Activated T-cell treated with anti-CD3 and anti-CD28 coated beads, Interleukin-2, amount 50 U/mL, for 24 hours (primary cell): ENCODE measurements around the gene CENPT.
A peak's percentile ranks its signal among the peaks of the same experiment; 100 is the strongest.
"Not testable (repeated sequence)": the region's sequence is repeated elsewhere in the genome, so short reads cannot be mapped to it uniquely, and the experiment has no call there.

ENCODE experiments used
- DNase-seq: peaks from one replicate; pipeline ENCODE4 v3.0.0-alpha.2; 2020
- H3K27ac Mint-ChIP-seq: 2 replicates; pipeline ENCODE4 v1.8.0; 2020; ENCODE audit warnings: mild to moderate bottlenecking, mixed read lengths
- H3K27me3 Mint-ChIP-seq: 2 replicates; pipeline ENCODE4 v1.8.0; 2020; ENCODE audit warnings: mixed read lengths
- H3K36me3 Mint-ChIP-seq: 2 replicates; pipeline ENCODE4 v1.8.0; 2020; ENCODE audit warnings: low read depth, mixed read lengths
- H3K4me1 Mint-ChIP-seq: 2 replicates; pipeline ENCODE4 v1.8.0; 2020; ENCODE audit warnings: low read depth, mixed read lengths
- H3K4me3 Mint-ChIP-seq: 2 replicates; pipeline ENCODE4 v1.8.0; 2020; ENCODE audit warnings: mild to moderate bottlenecking, moderate library complexity, mixed read lengths
- H3K9me3 Mint-ChIP-seq: 2 replicates; pipeline ENCODE4 v1.8.0; 2020; ENCODE audit warnings: mixed read lengths

The CENPT gene

DNA sequence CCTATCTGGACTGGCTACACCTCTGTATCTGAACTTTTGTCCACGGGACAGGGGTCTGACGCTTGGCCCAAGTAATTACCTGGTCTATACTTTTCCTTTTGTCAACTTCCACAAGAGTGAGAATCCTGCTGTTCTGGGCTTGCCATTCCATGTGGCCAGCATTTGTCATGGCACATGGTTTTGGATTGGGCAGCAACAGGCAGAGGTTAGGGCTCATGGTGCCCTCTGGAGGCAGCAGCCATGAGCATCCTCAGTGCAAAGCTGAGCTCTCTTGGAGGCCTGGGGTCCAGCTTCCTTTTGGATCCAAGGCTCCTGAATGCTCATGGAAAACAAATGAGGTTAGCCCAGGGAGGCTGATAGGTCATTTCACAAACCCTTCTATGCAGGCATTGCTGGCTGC, 17.8 kb upstream of the CENPT start:
- DNase-seq = no peak
- Mint-ChIP-seq H3K36me3 (peaks cover 77% of the 10 kb centered on the region), H3K4me3 (no peak overlapping the region), H3K4me1 (peaks cover 8% of the 10 kb centered on the region), H3K27me3 (no peaks in the 10 kb centered on the region), H3K27ac (no peak overlapping the region), H3K9me3 (no peaks in the 10 kb centered on the region)

DNA sequence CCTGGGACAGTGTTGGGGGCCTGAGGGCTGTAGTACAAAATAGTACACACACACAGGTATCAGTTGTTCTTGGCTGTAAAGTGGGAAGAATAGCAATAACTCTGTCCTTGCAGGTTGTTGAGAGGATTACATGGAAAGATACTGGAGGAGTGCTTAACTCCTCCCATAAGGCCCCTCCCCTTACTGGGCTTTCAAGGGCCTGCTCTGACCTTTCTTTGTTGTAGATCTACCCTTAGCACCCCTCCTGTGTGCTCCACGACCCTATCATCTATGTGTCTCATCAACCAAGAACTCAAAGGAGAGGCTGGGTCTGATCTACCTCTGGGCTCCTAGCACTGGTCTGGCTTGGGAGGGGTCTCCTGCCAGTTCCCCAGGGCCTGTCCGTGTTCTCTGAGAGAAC, 17.1 kb upstream of the CENPT start:
- Mint-ChIP-seq H3K9me3 (no peaks in the 10 kb centered on the region), H3K27ac (peak overlapping the region; percentile 51), H3K27me3 (no peaks in the 10 kb centered on the region), H3K4me3 (no peak overlapping the region), H3K4me1 (peaks cover 8% of the 10 kb centered on the region), H3K36me3 (peaks cover 77% of the 10 kb centered on the region)
- DNase-seq = no peak

DNA sequence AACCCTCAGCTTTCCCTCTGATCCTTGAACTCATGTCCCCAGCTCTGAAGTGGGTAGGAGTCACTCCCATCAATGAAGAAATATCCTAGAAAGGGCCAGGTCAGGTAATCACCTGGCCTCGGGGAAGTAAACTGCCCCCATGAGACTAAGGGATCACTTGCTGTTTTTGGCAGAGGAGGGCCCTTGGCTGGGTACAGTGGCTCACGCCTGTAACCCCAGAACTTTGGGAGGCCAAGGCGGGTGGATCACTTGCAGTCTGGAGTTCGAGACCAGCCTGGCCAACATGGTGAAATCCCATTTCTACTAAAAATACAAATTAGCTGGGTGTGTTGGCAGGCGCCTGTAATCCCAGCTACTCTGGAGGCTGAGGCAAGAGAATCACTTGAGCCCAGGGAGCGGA, 16.6 kb upstream of the CENPT start:
- not testable (repeated sequence) for H3K9me3 Mint-ChIP-seq

GRCh38 chr16:67862623-67863583, 15.4 kb upstream of the CENPT start:
- peaks cover 75% of the 10 kb centered on the region for H3K36me3 Mint-ChIP-seq
- H3K27ac Mint-ChIP-seq = peak overlapping the region; percentile 50
- DNase-seq = no peak
- no peak overlapping the region for H3K4me3 Mint-ChIP-seq
- H3K4me1 Mint-ChIP-seq = peaks cover 13% of the 10 kb centered on the region
- no peaks in the 10 kb centered on the region for H3K9me3 Mint-ChIP-seq
- H3K27me3 Mint-ChIP-seq = no peaks in the 10 kb centered on the region

More for the DNA sequence above, 16.6 kb upstream of the CENPT start:
- not testable (repeated sequence) for H3K27ac Mint-ChIP-seq, H3K4me3 Mint-ChIP-seq, H3K4me1 Mint-ChIP-seq, DNase-seq, H3K27me3 Mint-ChIP-seq
- H3K36me3 Mint-ChIP-seq = peaks cover 73% of the 10 kb centered on the region

DNA sequence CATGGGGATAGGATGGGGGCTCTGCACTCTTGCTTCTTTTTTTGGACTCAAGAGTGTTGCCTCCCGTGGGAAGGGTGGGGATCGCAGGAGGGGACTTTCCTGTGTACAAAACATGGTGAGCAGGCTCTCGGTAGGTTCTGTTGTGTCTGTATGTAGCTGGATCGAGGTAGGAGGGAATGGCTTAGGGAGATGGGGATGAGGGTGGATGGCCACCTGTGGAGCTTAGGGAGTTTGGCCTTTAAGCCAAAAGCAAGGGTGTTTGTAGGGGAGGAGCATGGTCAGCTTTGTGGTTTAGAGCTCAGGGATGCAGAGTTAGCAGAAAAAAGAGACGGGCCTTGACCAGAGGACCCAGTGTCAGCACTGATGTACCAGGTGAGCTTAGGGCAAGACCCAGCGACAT, 14.4 kb upstream of the CENPT start:
- Mint-ChIP-seq H3K27ac (peak overlapping the region; percentile 4), H3K4me1 (peaks cover 24% of the 10 kb centered on the region), H3K4me3 (no peak overlapping the region), H3K27me3 (no peaks in the 10 kb centered on the region), H3K9me3 (no peaks in the 10 kb centered on the region), H3K36me3 (peaks cover 72% of the 10 kb centered on the region)
- DNase-seq = no peak

GRCh38 chr16:67860589-67861398, 13.3 kb upstream of the CENPT start:
- DNase-seq = no peak
- Mint-ChIP-seq H3K36me3 (peaks cover 67% of the 10 kb centered on the region), H3K9me3 (no peaks in the 10 kb centered on the region), H3K4me3 (no peak overlapping the region), H3K27ac (peak overlapping the region; percentile 73), H3K27me3 (no peaks in the 10 kb centered on the region), H3K4me1 (peaks cover 31% of the 10 kb centered on the region)

GRCh38 chr16:67858500-67858899, 11.0 kb upstream of the CENPT start:
- DNase-seq = no peak
- Mint-ChIP-seq H3K4me3 (no peak overlapping the region), H3K27me3 (no peaks in the 10 kb centered on the region), H3K4me1 (peaks cover 46% of the 10 kb centered on the region), H3K36me3 (peaks cover 68% of the 10 kb centered on the region), H3K27ac (peak overlapping the region; percentile 69), H3K9me3 (no peaks in the 10 kb centered on the region)

DNA sequence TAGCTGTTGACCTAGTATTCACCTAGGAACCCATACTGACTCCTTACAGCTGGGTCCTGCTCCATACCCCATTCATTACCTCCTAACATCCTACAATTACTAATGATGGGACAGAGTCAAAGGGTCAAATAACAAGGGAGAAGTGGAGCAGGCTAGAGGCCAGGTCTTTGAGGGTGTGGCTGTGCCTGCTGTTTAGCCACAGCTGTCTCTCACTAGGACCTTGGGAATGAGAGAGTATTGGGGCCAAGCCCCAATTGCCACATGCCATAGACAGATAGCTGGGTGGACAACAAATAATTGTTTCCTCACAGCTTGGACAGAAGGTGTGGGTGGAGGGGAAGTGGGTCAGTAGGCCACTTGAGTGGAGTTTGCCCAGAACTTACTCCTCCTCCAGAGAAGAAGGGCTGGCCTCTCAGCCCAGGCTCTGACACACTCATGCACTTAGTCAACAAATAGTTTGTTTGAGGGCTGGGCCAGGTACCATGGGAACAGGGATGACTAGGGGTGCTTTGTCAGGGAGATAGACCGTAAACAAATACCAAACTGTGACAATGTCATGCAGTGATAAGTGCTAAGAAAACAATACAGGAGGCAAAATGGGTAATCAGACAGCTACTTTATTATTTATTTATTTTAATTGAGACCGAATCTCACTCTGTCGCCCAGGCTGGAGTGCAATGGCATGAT, 10.2 kb upstream of the CENPT start:
- Mint-ChIP-seq H3K27me3 (no peaks in the 10 kb centered on the region), H3K27ac (peak overlapping the region; percentile 27), H3K4me1 (peaks cover 46% of the 10 kb centered on the region), H3K36me3 (peaks cover 68% of the 10 kb centered on the region), H3K9me3 (no peaks in the 10 kb centered on the region), H3K4me3 (no peak overlapping the region)
- peak; percentile 37 for DNase-seq

- no peak for DNase-seq
- Mint-ChIP-seq H3K27ac (peak overlapping the region; percentile 27), H3K4me1 (peaks cover 46% of the 10 kb centered on the region), H3K4me3 (no peak overlapping the region), H3K9me3 (no peaks in the 10 kb centered on the region), H3K27me3 (no peaks in the 10 kb centered on the region), H3K36me3 (peaks cover 65% of the 10 kb centered on the region)
These were observed 9.5 kb upstream of the CENPT start for GRCh38 chr16:67856927-67857546.

GRCh38 chr16:67855789-67856188, 8.3 kb upstream of the CENPT start:
- Mint-ChIP-seq H3K4me3 (no peak overlapping the region), H3K9me3 (no peaks in the 10 kb centered on the region), H3K36me3 (peaks cover 64% of the 10 kb centered on the region), H3K4me1 (peaks cover 47% of the 10 kb centered on the region), H3K27ac (peak overlapping the region; percentile 26), H3K27me3 (no peaks in the 10 kb centered on the region)
- no peak for DNase-seq

DNA sequence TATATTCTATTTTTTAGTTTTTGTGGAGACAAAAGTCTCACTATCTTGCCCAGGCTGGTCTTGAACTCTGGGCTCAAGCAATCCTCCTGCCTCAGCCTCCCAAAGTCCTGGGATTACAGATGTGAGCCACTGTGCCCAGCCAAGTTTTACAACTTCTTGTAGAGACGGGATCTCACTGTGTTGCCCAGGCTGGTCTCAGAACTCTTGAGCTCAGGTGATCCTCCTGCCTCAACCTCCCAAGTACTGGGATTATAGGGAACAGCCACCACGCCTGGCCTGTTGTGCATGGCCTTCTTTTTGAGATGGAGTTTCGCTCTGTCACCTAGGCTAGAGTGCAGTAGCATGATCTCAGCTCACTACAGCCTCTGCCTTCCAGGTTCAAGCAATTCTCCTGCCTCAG, 6.2 kb upstream of the CENPT start:
- no peaks in the 10 kb centered on the region for H3K27me3 Mint-ChIP-seq
- peaks cover 57% of the 10 kb centered on the region for H3K4me1 Mint-ChIP-seq
- H3K36me3 Mint-ChIP-seq = peaks cover 64% of the 10 kb centered on the region
- H3K27ac Mint-ChIP-seq = no peak overlapping the region
- DNase-seq = no peak
- H3K4me3 Mint-ChIP-seq = no peak overlapping the region
- no peaks in the 10 kb centered on the region for H3K9me3 Mint-ChIP-seq

DNA sequence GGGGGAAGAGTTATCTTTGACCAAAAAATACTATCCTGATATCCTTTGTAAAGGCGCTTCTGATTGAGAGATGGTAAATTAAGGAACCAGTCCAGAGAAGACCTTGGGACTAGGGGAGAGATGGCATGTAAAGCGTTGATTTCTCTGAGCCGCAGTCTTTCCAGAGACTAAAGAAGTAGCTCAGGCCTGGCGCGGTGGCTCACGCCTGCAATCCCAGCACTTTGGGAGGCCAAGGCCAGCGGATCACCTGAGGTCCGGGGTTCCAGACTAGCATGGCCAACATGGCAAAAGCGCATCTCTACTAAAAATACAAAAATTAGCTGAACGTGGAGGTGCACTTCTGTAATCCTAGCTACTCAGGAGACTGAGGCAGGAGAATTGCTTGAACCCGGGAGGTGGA, 625 bp upstream of the CENPT start:
- H3K27me3 Mint-ChIP-seq = no peaks in the 10 kb centered on the region
- peaks cover 59% of the 10 kb centered on the region for H3K4me1 Mint-ChIP-seq
- H3K9me3 Mint-ChIP-seq = no peaks in the 10 kb centered on the region
- no peak for DNase-seq
- peak overlapping the region; percentile 90 for H3K27ac Mint-ChIP-seq
- peak overlapping the region; percentile 93 for H3K4me3 Mint-ChIP-seq
- H3K36me3 Mint-ChIP-seq = peaks cover 63% of the 10 kb centered on the region

GRCh38 chr16:67846320-67847063, 1.0 kb downstream of the CENPT start, which contains the start of gene NUTF2:
Gene NUTF2, plus strand, starts transcription at chr16:67846933. Its CDS starts 18,198 bp downstream, at chr16:67865131.
- Mint-ChIP-seq H3K4me3 (peak within 1 kb of the TSS; percentile 96), H3K36me3 (peaks cover 67% of the 10 kb centered on the region), H3K27ac (peak within 1 kb of the TSS; percentile 94), H3K27me3 (no peaks in the 10 kb centered on the region), H3K4me1 (peaks cover 62% of the 10 kb centered on the region), H3K9me3 (no peaks in the 10 kb centered on the region)
- peak; percentile 98 for DNase-seq

DNA sequence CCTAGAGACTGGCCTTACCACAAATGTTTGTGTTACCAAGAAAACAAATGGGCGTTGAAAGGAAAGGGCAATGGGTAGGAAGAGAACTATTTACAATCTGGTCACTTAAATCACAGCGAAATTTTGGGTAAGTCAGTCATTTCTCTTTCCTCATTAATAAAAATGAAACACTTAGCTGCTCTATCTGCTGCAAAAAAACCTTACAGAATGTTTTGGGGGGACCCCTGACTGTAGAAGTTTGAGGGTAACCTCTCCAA, 1.5 kb downstream of the CENPT start:
- DNase-seq = no peak
- no peaks in the 10 kb centered on the region for H3K9me3 Mint-ChIP-seq
- H3K27ac Mint-ChIP-seq = peak overlapping the region; percentile 94
- peaks cover 63% of the 10 kb centered on the region for H3K36me3 Mint-ChIP-seq
- peak overlapping the region; percentile 96 for H3K4me3 Mint-ChIP-seq
- no peaks in the 10 kb centered on the region for H3K27me3 Mint-ChIP-seq
- peaks cover 62% of the 10 kb centered on the region for H3K4me1 Mint-ChIP-seq
